Measurements from ENCODE around the gene N4BP3. TPM values are rescaled to one million over a fixed set of nuclear protein-coding genes. Genes with fewer than 3 reads are reported as not detected.

The N4BP3 gene
- total and polyA plus RNA-seq, 5 donors: 0.15 to 0.79 (median 0.45) TPM

GRCh38 chr5:178113841-178114324, 551 bp downstream of the N4BP3 start:
- Histone ChIP-seq H3K4me3 (ENCODE audit: low read length) (peak overlapping the region; percentile 59), H3K27me3 (ENCODE audit: control insufficient read depth, insufficient read depth) (no peaks in the 10 kb centered on the region), H3K9me3 (ENCODE audit: control insufficient read depth, low read length) (no peaks in the 10 kb centered on the region), H3K4me1 (ENCODE audit: control insufficient read depth, insufficient read depth, low read length) (no peaks in the 10 kb centered on the region), H3K27ac (ENCODE audit: low read length) (no peak overlapping the region)
- intact Hi-C loops (cut with DNase I): no loop called here
- ATAC-seq: no peak
- 1% methylated on average over 41 of the region's 41 CpGs for WGBS
- no peak for DNase-seq

- 20% methylated on average over 28 of the region's 28 CpGs for WGBS
- peak; percentile 13 to 25 for ATAC-seq
- DNase-seq: no peak
- Histone ChIP-seq H3K9me3 (ENCODE audit: control insufficient read depth, low read length) (no peaks in the 10 kb centered on the region), H3K27ac (ENCODE audit: low read length) (no peak overlapping the region), H3K4me3 (ENCODE audit: low read length) (peak overlapping the region; percentile 59), H3K4me1 (ENCODE audit: control insufficient read depth, insufficient read depth, low read length) (no peaks in the 10 kb centered on the region), H3K27me3 (ENCODE audit: control insufficient read depth, insufficient read depth) (no peaks in the 10 kb centered on the region)
- intact Hi-C loops (cut with DNase I): no loop called here
Measured at GRCh38 chr5:178114325-178115135, 1.2 kb downstream of the N4BP3 start.

GRCh38 chr5:178115136-178115813, 1.9 kb downstream of the N4BP3 start:
- no peaks in the 10 kb centered on the region for H3K4me1 ChIP-seq (ENCODE audit: control insufficient read depth, insufficient read depth, low read length)
- H3K27ac ChIP-seq (ENCODE audit: low read length): no peak overlapping the region
- 47% methylated on average over 12 of the region's 12 CpGs for WGBS
- intact Hi-C loops (cut with DNase I): no loop called here
- H3K27me3 ChIP-seq (ENCODE audit: control insufficient read depth, insufficient read depth): no peaks in the 10 kb centered on the region
- H3K9me3 ChIP-seq (ENCODE audit: control insufficient read depth, low read length): no peaks in the 10 kb centered on the region
- H3K4me3 ChIP-seq (ENCODE audit: low read length): no peak overlapping the region
- DNase-seq: no peak
- ATAC-seq: no peak

GRCh38 chr5:178115814-178116142, 2.4 kb downstream of the N4BP3 start:
- Histone ChIP-seq H3K4me1 (ENCODE audit: control insufficient read depth, insufficient read depth, low read length) (no peaks in the 10 kb centered on the region), H3K4me3 (ENCODE audit: low read length) (no peak overlapping the region)

GRCh38 chr5:178116143-178116885, 3.0 kb downstream of the N4BP3 start:
- no peak overlapping the region for H3K4me3 ChIP-seq (ENCODE audit: low read length)
- no peaks in the 10 kb centered on the region for H3K4me1 ChIP-seq (ENCODE audit: control insufficient read depth, insufficient read depth, low read length)
- H3K27ac ChIP-seq (ENCODE audit: low read length): no peak overlapping the region
- intact Hi-C loops (cut with DNase I): no loop called here
- no peaks in the 10 kb centered on the region for H3K9me3 ChIP-seq (ENCODE audit: control insufficient read depth, low read length)
- no peak for ATAC-seq
- peak in 1 of 3 donors; percentile 27 for DNase-seq
- H3K27me3 ChIP-seq (ENCODE audit: control insufficient read depth, insufficient read depth): no peaks in the 10 kb centered on the region
- WGBS: 31% methylated on average over 22 of the region's 22 CpGs

More at GRCh38 chr5:178115814-178116142, 2.4 kb downstream of the N4BP3 start:
- DNase-seq (peak in 1 of 3 donors; percentile 12), ATAC-seq (no peak)
- intact Hi-C loops (cut with DNase I): no loop called here
- 23% methylated on average over 7 of the region's 7 CpGs for WGBS
- Histone ChIP-seq H3K9me3 (ENCODE audit: control insufficient read depth, low read length) (no peaks in the 10 kb centered on the region), H3K27me3 (ENCODE audit: control insufficient read depth, insufficient read depth) (no peaks in the 10 kb centered on the region), H3K27ac (ENCODE audit: low read length) (no peak overlapping the region)

GRCh38 chr5:178117923-178118701, 4.8 kb downstream of the N4BP3 start:
- H3K4me1 ChIP-seq (ENCODE audit: control insufficient read depth, insufficient read depth, low read length): no peaks in the 10 kb centered on the region
- no peaks in the 10 kb centered on the region for H3K27me3 ChIP-seq (ENCODE audit: control insufficient read depth, insufficient read depth)
- DNase-seq: peak in 1 of 3 donors; percentile 14
- H3K4me3 ChIP-seq (ENCODE audit: low read length): no peak overlapping the region
- WGBS: 64% methylated on average over 18 of the region's 18 CpGs
- H3K27ac ChIP-seq (ENCODE audit: low read length): no peak overlapping the region
- intact Hi-C loops (cut with DNase I): no loop called here
- H3K9me3 ChIP-seq (ENCODE audit: control insufficient read depth, low read length): no peaks in the 10 kb centered on the region
- ATAC-seq: no peak

GRCh38 chr5:178119915-178120606, 6.7 kb downstream of the N4BP3 start:
- Histone ChIP-seq H3K27ac (ENCODE audit: low read length) (no peak overlapping the region), H3K27me3 (ENCODE audit: control insufficient read depth, insufficient read depth) (no peaks in the 10 kb centered on the region), H3K4me3 (ENCODE audit: low read length) (no peak overlapping the region), H3K4me1 (ENCODE audit: control insufficient read depth, insufficient read depth, low read length) (no peaks in the 10 kb centered on the region), H3K9me3 (ENCODE audit: control insufficient read depth, low read length) (no peaks in the 10 kb centered on the region)
- ATAC-seq (no peak), DNase-seq (peak in 1 of 3 donors; percentile 24)
- intact Hi-C loops (cut with DNase I): no loop called here
- 90% methylated on average over 27 of the region's 27 CpGs for WGBS

GRCh38 chr5:178120607-178121357, 7.5 kb downstream of the N4BP3 start:
- 50% methylated on average over 29 of the region's 29 CpGs for WGBS
- intact Hi-C loops (cut with DNase I): no loop called here
- Histone ChIP-seq H3K9me3 (ENCODE audit: control insufficient read depth, low read length) (no peaks in the 10 kb centered on the region), H3K4me1 (ENCODE audit: control insufficient read depth, insufficient read depth, low read length) (no peaks in the 10 kb centered on the region), H3K27ac (ENCODE audit: low read length) (no peak overlapping the region), H3K4me3 (ENCODE audit: low read length) (no peak overlapping the region), H3K27me3 (ENCODE audit: control insufficient read depth, insufficient read depth) (no peaks in the 10 kb centered on the region)
- ATAC-seq (peak; percentile 26 to 34), DNase-seq (peak; percentile 50 to 88 (median 84))

- 78% methylated on average over 38 of the region's 38 CpGs for WGBS
- no peak overlapping the region for H3K27ac ChIP-seq (ENCODE audit: low read length)
- H3K4me1 ChIP-seq (ENCODE audit: control insufficient read depth, insufficient read depth, low read length): no peaks in the 10 kb centered on the region
- H3K9me3 ChIP-seq (ENCODE audit: control insufficient read depth, low read length): no peaks in the 10 kb centered on the region
- no peak overlapping the region for H3K4me3 ChIP-seq (ENCODE audit: low read length)
- intact Hi-C loops (cut with DNase I): no loop called here
- ATAC-seq: no peak
- H3K27me3 ChIP-seq (ENCODE audit: control insufficient read depth, insufficient read depth): no peaks in the 10 kb centered on the region
- peak in 1 of 3 donors; percentile 55 for DNase-seq
Measured at GRCh38 chr5:178121391-178122276, 8.3 kb downstream of the N4BP3 start.
